Inflammatory macrophage treated with lipopolysaccharide for 4 hours (primary cell): ENCODE data around the gene ERICH4.
"Not testable (repeated sequence)": the region's sequence is repeated elsewhere in the genome, so short reads cannot be mapped to it uniquely, and the experiment has no call there.

Experiments
- DNase-seq: peaks from one replicate; pipeline ENCODE4 v3.0.0-alpha.2; 2020

Gene ERICH4

DNA sequence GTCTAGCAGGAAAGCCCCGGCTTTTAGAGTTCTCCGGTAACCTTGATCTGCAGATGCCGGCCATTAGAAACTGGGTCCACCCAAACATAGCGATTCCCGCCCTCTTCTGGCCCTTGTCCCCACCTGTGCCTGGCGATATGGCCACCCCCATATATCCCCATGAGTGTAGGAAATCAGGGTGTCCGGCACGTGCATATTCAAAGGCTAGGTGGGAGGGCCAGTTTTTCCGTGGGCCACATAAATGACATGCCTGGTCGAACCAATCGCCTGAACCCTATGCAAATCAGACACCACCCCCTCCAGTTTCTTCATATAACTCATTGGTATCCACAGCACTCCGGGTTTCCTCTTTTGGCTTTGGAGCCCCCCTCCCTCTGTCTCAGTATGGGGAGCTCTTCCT is 37.4 kb downstream of the ERICH4 start:
- DNase-seq: no peak

DNA sequence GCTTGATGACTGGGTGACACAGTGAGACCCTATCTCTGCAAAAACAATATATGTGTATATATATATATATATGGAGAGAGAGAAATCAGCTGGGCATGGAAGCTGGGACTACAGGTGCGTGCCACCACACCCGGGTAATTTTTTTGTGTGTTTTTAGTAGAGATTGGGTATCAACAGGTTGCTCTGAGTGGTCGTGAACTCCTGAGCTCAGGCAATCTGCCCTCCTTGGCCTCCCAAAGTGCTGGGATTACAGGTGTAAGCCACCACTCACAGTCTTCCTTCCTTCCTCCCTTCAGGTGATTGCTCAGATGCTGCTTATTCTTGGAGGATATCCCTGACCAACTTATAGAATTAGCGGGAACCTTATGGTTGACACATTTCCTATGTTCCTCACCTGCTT is 41.9 kb downstream of the ERICH4 start:
- no peak for DNase-seq

- not testable (repeated sequence) for DNase-seq
Observed at GRCh38 chr19:41486953-41487352, 44.0 kb downstream of the ERICH4 start.

DNA sequence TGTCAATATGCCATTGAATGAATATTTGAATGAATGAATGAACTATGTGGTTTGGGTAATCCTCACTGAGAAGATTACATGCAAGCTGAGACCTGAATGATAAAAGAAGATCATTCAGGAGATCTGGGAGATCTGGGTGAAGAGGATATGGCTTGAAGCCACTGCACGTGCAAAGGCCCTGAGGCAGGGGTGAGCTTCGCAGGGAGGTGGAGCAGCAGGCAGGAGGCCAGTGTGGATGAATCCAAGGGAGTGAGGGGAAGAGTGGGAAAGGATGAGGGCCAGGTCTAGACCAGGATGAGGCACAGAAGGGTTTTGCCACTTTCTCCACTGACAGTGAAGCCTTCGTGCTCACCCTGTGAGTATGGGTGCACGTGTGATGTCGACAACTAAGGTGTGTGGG is 49.9 kb downstream of the ERICH4 start:
- no peak for DNase-seq
